C4-2B (cell line): Measurements from ENCODE around the gene TMEM254.
"Not testable (repeated sequence)": the region's sequence is repeated elsewhere in the genome, so short reads cannot be mapped to it uniquely, and the experiment has no call there.

Experiments
- H3K27ac ChIP-seq: fragments of 450-650 bp; 2 replicates; pipeline ENCODE4 v1.5.1; 2017
- ZFX ChIP-seq: fragments of 450-650 bp; IDR thresholded peaks from 2 replicates; pipeline ENCODE4 v1.6.1; 2017
- TF ChIP-seq, protein P1 (sequence below): fragments of 450-650 bp; conservative IDR thresholded peaks from 2 replicates; pipeline ENCODE4 v1.5.1; 2017; ENCODE audit warnings: mild to moderate bottlenecking

TMEM254 gene

DNA sequence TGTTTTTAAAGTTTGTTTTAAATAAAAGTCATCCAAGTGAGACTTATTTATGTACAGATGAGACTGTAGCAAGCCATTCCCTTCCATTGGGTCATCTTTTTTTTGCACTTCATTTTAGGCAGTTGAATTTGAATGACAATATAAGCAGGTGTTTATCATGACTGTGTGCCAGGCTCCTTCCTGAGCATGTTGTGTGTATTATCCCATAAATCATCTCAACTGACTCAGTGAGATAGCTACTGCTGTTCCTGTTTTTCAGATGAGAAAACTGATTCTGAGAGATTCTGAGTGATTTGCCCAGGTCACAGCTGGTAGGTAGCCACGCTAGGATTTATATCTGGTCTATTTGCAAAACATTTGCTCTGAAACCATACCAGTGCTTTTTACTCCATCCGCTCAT is 11.7 kb downstream of the TMEM254 start:
- no peak overlapping the region for H3K27ac ChIP-seq
- TF ChIP-seq, protein P1, sequence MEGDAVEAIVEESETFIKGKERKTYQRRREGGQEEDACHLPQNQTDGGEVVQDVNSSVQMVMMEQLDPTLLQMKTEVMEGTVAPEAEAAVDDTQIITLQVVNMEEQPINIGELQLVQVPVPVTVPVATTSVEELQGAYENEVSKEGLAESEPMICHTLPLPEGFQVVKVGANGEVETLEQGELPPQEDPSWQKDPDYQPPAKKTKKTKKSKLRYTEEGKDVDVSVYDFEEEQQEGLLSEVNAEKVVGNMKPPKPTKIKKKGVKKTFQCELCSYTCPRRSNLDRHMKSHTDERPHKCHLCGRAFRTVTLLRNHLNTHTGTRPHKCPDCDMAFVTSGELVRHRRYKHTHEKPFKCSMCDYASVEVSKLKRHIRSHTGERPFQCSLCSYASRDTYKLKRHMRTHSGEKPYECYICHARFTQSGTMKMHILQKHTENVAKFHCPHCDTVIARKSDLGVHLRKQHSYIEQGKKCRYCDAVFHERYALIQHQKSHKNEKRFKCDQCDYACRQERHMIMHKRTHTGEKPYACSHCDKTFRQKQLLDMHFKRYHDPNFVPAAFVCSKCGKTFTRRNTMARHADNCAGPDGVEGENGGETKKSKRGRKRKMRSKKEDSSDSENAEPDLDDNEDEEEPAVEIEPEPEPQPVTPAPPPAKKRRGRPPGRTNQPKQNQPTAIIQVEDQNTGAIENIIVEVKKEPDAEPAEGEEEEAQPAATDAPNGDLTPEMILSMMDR: no peak
- no peak for TF ChIP-seq ZFX

GRCh38 chr10:80094231-80094630 is 15.8 kb downstream of the TMEM254 start:
- no peak overlapping the region for H3K27ac ChIP-seq
- TF ChIP-seq, protein P1: no peak
- TF ChIP-seq ZFX: no peak

DNA sequence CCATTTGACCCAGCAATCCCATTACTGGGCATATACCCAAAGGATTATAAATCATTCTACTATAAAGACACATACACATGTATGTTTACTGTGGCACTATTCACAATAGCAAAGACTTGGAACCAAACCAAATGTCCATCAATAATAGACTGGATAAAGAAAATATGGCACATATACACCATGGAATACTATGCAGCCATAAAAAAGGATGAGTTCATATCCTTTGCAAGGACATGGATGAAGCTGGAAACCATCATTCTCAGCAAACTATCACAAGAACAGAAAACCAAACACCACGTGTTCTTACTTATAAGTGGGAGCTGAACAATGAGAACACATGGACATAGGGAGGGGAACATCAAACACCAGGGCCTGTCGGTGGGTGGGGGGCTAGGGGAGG is 19.8 kb downstream of the TMEM254 start:
- not testable (repeated sequence) for H3K27ac ChIP-seq

GRCh38 chr10:80099295-80099694 is 20.8 kb downstream of the TMEM254 start:
- H3K27ac ChIP-seq: not testable (repeated sequence)

DNA sequence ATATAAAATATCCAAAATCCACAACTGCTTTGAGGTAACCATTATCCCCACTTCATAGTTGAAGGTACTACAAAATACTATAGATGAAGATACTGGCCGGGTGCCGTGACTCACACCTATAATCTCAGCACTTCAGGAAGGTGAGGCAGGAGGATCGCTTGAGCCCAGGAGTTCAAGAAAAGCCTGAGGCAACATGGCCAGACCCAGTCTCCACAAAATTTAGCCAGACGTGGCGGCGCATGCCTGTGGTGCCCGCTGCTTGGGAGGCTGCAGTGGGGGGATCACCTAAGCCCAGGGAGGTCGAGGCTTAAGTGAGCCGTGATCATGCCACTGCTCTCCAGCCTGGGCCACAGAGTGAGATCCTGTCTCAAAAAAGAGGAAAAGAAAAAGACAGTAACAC is 21.7 kb downstream of the TMEM254 start:
- no peak overlapping the region for H3K27ac ChIP-seq
- TF ChIP-seq, protein P1: no peak
- no peak for TF ChIP-seq ZFX

- TF ChIP-seq, protein P1: no peak
- no peak for TF ChIP-seq ZFX
Measured at GRCh38 chr10:80100861-80101695, 22.6 kb downstream of the TMEM254 start.

GRCh38 chr10:80104066-80104926 is 25.8 kb downstream of the TMEM254 start:
- TF ChIP-seq, protein P1: no peak
- TF ChIP-seq ZFX: no peak
- no peak overlapping the region for H3K27ac ChIP-seq

More at GRCh38 chr10:80100861-80101695, 22.6 kb downstream of the TMEM254 start:
- H3K27ac ChIP-seq: no peak overlapping the region

- H3K27ac ChIP-seq: no peak overlapping the region
- TF ChIP-seq ZFX: no peak
- TF ChIP-seq, protein P1: no peak
Measured at GRCh38 chr10:80108576-80109239, 30.2 kb downstream of the TMEM254 start.
